HG03575 (cell line): ENCODE data around the gene LRTM1.

Source experiments
- ATAC-seq: cut with Tn5 transposase; IDR thresholded peaks from one replicate; pipeline ENCODE4 v1.9.1; 2021; ENCODE audit not compliant: unreplicated experiment, insufficient number of reproducible peaks, low FRiP score; ENCODE audit errors: extremely low read depth

The LRTM1 gene

GRCh38 chr3:54949491-54950044 lies 21.7 kb upstream of the LRTM1 start:
- ATAC-seq = no peak

GRCh38 chr3:54941690-54942362 lies 14.0 kb upstream of the LRTM1 start:
- no peak for ATAC-seq

- ATAC-seq = no peak
These were observed 13.1 kb upstream of the LRTM1 start for GRCh38 chr3:54940971-54941370.

- ATAC-seq = no peak
These were observed 11.9 kb upstream of the LRTM1 start for GRCh38 chr3:54939557-54940300.

- ATAC-seq = no peak
These were observed 8.7 kb upstream of the LRTM1 start for GRCh38 chr3:54936561-54936960.

GRCh38 chr3:54935869-54936268 lies 8.0 kb upstream of the LRTM1 start:
- no peak for ATAC-seq

- ATAC-seq = no peak
These were observed 4.7 kb upstream of the LRTM1 start for GRCh38 chr3:54932606-54933005.

- no peak for ATAC-seq
These were observed 3.3 kb upstream of the LRTM1 start for GRCh38 chr3:54931182-54931581.

- ATAC-seq = no peak
These were observed 9.3 kb downstream of the LRTM1 start for GRCh38 chr3:54918516-54918915.

GRCh38 chr3:54917862-54918261 lies 10.0 kb downstream of the LRTM1 start:
- ATAC-seq = no peak

GRCh38 chr3:54917174-54917573 lies 10.7 kb downstream of the LRTM1 start:
- no peak for ATAC-seq

GRCh38 chr3:54916732-54917131 lies 11.1 kb downstream of the LRTM1 start:
- ATAC-seq = no peak

GRCh38 chr3:54915976-54916375 lies 11.9 kb downstream of the LRTM1 start:
- ATAC-seq = no peak

- no peak for ATAC-seq
These were observed 12.7 kb downstream of the LRTM1 start for GRCh38 chr3:54915181-54915580.

- ATAC-seq = no peak
These were observed 13.7 kb downstream of the LRTM1 start for GRCh38 chr3:54914180-54914579.

GRCh38 chr3:54909191-54909590 lies 18.7 kb downstream of the LRTM1 start:
- no peak for ATAC-seq

- ATAC-seq = no peak
These were observed 21.1 kb downstream of the LRTM1 start for GRCh38 chr3:54906763-54907162.

GRCh38 chr3:54905920-54906319 lies 21.9 kb downstream of the LRTM1 start:
- no peak for ATAC-seq

- ATAC-seq = no peak
These were observed 22.5 kb downstream of the LRTM1 start for GRCh38 chr3:54905261-54905888.
